ENCODE data around the gene MKRN1.

MKRN1 gene

DNA sequence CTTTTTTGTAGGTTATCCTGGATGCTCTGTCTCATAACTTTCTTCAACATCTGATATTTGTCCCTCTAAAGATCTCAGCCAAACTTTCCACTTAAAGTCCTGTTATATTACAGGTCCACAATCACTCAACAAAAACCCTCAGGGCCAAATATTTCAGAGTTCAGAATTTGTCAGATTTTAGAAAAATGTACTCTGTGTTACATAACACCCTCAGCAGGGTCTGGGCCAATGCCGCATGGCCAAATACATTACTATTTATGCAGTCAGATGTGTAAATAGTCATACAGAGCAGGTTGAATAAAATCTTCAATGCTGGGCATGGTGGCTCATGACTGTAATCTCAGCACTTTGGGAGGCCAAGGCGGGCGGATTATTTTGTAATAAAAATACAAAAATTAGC lies 63.9 kb downstream of the MKRN1 start:
- TF ChIP-seq, protein P1, sequence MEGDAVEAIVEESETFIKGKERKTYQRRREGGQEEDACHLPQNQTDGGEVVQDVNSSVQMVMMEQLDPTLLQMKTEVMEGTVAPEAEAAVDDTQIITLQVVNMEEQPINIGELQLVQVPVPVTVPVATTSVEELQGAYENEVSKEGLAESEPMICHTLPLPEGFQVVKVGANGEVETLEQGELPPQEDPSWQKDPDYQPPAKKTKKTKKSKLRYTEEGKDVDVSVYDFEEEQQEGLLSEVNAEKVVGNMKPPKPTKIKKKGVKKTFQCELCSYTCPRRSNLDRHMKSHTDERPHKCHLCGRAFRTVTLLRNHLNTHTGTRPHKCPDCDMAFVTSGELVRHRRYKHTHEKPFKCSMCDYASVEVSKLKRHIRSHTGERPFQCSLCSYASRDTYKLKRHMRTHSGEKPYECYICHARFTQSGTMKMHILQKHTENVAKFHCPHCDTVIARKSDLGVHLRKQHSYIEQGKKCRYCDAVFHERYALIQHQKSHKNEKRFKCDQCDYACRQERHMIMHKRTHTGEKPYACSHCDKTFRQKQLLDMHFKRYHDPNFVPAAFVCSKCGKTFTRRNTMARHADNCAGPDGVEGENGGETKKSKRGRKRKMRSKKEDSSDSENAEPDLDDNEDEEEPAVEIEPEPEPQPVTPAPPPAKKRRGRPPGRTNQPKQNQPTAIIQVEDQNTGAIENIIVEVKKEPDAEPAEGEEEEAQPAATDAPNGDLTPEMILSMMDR (IDR thresholded peaks at IDR 0.05; ENCODE audit: low read depth, low read length) = no peak
- no peak overlapping the region for H3K4me3 ChIP-seq (ENCODE audit: low read depth, low read length)

DNA sequence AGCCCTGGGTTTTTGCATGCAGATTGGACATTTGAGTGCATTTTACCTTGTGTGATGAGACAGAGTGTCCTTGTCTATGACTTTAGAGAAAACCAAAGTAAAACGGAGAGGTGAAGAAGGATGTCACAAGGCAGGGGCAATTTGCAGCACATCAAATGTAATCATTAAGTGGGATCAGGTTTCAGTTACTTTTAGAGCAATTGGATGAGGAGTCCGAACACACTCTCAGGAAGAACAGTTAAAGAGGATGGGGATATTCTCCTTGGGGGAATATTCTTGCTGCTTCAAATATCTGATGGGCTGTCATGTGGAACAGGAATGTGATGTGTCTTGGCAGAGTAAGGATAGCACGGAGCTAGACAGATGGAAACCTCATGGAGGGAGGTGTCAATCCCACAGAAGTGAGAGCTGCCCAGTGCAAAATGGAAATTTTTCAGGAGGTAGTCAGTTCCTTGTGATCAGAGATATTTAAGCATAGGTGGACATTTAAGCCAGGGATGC lies 74.7 kb downstream of the MKRN1 start:
- no peak overlapping the region for H3K4me3 ChIP-seq (ENCODE audit: low read depth, low read length)
- TF ChIP-seq, protein P1 (IDR thresholded peaks at IDR 0.05; ENCODE audit: low read depth, low read length) = no peak

DNA sequence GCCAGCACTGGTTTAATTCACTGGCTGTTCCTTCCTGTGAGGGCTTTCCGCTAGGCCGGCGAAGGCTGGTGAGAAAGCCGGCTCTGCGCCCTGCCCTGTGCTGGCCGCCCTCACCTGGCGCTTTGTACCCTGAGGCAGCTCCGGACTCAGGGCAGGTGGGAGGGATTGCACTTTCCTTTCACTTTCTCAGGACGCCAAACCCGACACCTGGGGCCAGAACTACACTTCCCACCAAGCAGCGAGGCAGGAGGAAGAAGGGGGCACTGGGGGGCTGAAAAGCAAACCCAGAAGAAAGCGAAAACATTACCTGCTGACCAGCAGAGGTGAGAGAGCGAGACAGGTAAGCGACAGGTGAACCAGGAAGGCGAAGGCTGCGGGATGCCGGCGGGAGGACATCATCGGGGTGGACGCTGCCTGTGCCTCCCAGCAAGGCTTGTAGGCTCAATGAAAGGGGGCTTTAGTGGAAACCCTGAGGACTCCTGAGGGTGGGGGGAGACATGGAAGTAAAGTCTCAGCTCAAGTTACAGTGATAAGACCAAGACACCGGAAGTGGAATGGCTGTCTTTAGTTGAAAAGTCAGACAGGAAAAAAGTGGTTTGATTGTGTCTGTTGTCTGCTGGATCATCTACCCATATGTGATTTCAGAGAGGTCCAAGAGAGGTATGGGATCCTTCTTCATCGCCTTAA lies 75.3 kb downstream of the MKRN1 start, which contains the start of gene RAB19:
RAB19 (plus strand) TSS at position 181 of the 687 bp plus-strand sequence. CDS start 3,589 bp downstream, outside the sequence.
- TF ChIP-seq, protein P1 (IDR thresholded peaks at IDR 0.05; ENCODE audit: low read depth, low read length) = no peak
- no peak within 1 kb of the TSS for H3K4me3 ChIP-seq (ENCODE audit: low read depth, low read length)

All from WI38 (cell line).